ENCODE measurements around the gene BTG2.

DNA sequence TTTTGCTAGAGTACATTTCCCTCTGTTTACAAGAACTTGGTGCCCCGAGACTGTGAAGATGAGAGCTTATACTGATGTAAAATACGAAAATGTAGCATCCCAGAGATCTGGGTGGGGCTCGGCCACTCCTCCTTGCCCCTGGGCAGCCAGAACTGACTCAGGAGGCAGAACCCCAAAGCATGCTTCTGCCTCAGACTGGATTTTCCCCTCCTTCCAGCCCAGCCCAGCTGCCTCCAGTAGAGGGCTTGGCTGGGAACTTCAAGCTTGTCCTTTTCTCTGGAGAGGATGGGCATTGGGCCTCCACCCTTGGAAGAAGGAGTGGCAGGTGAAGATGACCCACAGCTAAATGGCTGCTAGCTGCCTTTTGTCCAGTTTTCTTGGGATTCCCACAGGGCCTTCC lies 24.3 kb upstream of the BTG2 start:
- TF ChIP-seq, protein P1, sequence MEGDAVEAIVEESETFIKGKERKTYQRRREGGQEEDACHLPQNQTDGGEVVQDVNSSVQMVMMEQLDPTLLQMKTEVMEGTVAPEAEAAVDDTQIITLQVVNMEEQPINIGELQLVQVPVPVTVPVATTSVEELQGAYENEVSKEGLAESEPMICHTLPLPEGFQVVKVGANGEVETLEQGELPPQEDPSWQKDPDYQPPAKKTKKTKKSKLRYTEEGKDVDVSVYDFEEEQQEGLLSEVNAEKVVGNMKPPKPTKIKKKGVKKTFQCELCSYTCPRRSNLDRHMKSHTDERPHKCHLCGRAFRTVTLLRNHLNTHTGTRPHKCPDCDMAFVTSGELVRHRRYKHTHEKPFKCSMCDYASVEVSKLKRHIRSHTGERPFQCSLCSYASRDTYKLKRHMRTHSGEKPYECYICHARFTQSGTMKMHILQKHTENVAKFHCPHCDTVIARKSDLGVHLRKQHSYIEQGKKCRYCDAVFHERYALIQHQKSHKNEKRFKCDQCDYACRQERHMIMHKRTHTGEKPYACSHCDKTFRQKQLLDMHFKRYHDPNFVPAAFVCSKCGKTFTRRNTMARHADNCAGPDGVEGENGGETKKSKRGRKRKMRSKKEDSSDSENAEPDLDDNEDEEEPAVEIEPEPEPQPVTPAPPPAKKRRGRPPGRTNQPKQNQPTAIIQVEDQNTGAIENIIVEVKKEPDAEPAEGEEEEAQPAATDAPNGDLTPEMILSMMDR (IDR thresholded peaks at IDR 0.05) = no peak
- TF ChIP-seq POLR2A (IDR thresholded peaks at IDR 0.05) = no peak
